GM21619 (cell line): Measurements from ENCODE around the gene CHIT1.
A peak's percentile ranks its signal among the peaks of the same experiment; 100 is the strongest.

Experiments used
- ATAC-seq: cut with Tn5 transposase; IDR thresholded peaks from one replicate; pipeline ENCODE4 v1.9.1; 2021; ENCODE audit not compliant: unreplicated experiment

CHIT1 gene

DNA sequence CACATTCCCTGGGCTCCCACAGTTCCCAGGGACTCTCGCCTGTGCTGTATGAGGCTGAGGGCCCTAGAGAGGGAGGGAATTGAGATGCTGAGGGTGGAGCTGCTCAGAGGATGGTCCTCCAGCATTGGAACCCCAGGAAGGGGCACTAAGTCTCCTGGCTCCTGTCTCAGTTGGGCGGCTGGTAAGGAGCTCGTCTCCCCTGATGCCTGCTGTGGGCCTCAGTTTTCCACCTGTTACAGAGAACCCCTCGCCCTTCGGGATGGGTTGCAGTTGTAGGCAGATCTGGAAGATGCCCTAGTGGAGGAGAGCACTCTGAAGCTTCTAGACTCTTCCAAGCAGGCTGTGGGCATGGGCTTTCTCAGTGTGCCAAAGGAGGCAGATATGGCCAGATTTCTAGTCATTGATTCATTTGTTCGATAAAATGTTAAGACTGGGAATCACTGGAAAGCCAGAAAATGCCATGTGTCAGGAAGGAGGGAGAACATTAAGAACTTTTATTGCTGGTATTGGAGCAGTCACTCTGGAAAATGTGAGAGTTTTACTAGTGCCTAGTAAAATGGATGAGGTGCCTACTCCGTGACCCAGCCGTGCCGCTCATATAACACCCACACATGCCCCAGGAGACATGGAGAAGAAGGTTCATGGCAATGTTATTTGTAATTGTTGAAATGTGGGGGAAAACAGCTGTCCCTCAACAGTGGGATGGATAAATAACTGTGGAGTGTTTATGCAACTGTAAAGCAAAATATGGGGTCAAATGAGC is 53.0 kb downstream of the CHIT1 start:
- no peak for ATAC-seq

DNA sequence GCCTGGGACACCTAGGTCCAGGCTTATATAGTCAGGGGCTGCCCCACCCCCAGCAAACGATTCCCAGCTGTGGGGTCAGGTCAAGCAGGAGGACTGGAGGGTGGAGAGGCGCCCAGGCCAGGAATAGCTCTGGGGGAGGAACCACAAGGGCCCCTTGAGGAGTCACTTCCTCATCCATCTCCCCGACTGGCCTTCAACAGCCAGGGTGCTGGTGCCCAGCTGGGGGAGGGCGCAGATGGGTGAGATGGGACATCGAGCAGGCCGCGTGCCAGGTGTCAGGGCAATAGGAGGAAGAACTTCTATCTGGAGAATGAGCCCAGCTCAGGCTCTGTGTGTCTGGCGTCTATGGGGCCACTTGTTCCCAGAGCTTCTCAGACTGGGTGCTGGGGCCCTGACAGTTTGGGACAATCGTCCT is 53.6 kb downstream of the CHIT1 start:
- ATAC-seq = no peak

- ATAC-seq = no peak
Measured at GRCh38 chr1:203175237-203175826, 54.1 kb downstream of the CHIT1 start, which contains the start of gene MYBPH. Gene MYBPH (minus strand): TSS chr1:203175826. CDS start chr1:203175755, 71 bp downstream.

GRCh38 chr1:203174324-203174985 is 55.0 kb downstream of the CHIT1 start:
- no peak for ATAC-seq

GRCh38 chr1:203173566-203173965 is 55.9 kb downstream of the CHIT1 start:
- ATAC-seq = peak; percentile 91

- ATAC-seq = no peak
Measured at GRCh38 chr1:203173011-203173555, 56.4 kb downstream of the CHIT1 start.

DNA sequence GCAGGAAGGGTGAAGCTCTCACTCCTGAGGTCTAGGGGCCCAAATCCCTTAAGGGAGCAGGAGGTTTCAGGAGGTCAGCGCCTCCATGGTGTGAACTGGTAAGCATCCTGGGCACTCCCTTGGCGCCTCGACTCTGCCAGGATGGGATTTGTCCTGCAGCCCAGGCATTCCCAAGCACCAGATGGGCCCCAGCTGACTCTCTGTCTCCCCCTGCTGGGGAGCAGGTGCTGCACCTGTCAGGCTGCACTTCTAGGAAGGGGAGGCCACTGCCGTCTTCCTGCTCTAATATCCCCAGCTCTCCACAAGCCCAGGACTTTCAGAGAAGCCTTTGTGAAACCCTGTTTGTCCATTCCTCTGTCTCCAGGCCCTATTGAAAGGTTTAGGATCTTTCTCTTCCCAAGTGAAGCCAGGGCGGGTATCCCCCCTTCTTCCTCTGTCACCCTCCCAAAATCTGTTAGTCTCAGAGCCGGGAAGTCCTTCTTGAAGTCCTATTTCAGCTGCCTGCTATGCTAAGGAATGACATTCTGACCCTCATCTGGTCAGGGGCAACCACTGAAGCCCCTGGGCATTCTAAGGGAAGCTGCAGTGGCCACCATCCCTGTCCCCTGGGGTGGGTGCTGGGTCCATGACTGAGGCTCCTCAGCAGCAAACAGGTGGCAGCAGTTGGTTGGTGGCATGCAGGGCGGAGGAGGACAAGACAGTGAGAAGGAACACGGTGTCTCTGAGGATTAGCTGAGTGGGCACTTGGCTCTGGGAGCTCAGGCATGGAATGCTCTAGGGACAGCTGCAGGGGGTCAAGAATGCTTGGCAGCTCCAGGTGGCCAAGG is 57.1 kb downstream of the CHIT1 start:
- no peak for ATAC-seq

DNA sequence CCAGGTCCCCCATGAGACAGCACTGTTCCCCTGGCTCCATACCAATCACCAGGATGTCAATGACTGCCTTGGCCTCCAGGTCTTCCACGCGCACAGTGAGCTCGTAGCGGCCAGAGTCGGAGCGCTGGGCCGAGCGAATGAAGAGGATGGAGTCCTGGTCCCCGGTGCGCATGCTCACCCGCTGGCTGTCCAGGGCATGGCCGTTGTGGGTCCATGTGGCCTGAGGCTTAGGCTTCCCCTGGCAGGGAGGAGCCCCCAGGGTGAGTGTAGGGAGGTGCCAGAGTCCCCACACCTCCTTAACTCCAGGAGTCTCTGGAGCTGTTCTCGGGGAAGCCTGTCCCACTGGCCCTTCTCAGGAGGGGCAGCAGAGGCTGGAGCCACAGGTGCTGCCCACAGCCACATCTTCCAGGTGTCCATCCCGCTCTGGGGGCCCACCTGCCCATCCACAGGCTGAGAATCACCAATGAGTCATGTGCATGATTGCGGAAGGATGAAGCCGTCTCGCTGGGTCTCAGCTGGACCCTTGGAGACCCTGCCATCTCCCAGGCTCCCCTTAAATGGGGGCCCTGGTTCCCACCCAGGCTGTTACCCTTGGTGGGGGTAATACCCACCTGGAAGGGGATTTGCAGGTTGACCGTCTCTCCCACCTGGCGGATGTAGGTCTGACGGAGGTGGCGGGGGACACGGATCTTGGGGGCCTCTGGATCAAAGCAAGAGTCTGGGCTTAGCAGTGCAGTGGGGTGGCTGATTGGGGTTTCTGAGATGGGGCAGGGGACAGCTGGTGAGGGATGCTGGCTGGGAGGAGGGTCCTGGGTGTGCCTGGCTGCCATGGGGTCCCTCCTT is 57.9 kb downstream of the CHIT1 start:
- no peak for ATAC-seq

- ATAC-seq = no peak
Measured at GRCh38 chr1:203170625-203171330, 58.7 kb downstream of the CHIT1 start.

DNA sequence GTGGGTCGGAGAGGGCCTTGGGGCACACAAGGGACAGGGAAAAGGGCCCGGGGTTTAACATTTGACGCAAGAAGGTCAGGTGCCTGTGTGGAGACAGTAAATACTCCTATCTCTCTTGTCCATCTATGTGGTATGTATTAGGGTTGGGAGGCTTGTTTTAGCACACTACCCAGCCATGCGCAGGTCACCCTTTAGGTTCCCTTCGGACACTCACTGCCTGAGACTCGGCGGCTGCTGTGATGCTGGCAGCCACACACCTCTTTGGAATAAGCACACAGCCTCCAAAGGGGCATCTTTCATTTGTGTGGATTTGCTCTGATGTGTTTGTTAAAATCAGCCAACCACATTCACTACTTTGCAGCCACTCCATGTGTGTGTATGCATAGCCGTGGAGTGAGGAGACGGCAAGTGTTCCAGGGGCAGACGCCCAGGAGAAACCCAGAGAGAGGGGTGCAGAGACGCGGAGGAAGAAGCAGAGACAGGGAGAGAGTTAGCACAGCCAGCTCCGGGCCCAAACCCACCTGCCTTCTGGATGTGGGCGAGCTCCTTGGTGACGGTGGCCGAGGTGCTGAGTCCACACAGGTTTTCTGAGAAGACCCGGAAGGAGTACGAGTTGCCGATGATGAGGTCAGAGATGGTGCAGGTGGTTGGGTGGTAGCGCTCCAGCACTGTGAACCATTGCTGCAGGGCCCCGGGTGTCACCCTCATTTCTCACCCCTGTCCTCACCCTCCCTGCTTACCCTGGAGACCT is 59.5 kb downstream of the CHIT1 start:
- ATAC-seq = no peak

- ATAC-seq = no peak
Measured at GRCh38 chr1:203168991-203169390, 60.5 kb downstream of the CHIT1 start.

DNA sequence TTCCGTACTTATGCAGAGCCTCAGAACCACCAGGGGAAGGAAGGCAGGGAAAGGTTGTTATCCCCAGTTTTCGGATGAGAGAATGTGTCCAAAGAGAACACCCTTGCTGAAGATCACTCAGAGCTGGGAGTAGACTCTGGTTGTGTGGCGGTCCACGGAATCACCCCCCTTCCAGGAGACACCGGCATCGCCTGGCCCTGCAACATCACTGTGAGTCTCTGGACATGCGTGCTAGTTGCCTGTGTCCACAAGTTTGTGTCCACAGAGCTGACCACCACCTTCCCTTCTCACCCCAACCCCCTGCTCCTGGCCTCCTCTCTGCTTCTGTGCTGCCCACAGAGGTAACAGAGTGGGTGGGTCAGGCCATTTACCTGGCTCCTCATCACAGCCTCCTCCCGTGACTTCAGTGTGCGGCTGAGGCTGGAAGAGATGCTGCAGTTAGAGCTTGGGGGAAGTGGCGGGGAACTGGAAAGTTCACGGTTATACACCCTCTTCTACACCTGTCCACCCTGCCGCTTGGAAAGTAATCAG is 61.2 kb downstream of the CHIT1 start:
- ATAC-seq = no peak

- no peak for ATAC-seq
Measured at GRCh38 chr1:203167913-203168200, 61.6 kb downstream of the CHIT1 start.

DNA sequence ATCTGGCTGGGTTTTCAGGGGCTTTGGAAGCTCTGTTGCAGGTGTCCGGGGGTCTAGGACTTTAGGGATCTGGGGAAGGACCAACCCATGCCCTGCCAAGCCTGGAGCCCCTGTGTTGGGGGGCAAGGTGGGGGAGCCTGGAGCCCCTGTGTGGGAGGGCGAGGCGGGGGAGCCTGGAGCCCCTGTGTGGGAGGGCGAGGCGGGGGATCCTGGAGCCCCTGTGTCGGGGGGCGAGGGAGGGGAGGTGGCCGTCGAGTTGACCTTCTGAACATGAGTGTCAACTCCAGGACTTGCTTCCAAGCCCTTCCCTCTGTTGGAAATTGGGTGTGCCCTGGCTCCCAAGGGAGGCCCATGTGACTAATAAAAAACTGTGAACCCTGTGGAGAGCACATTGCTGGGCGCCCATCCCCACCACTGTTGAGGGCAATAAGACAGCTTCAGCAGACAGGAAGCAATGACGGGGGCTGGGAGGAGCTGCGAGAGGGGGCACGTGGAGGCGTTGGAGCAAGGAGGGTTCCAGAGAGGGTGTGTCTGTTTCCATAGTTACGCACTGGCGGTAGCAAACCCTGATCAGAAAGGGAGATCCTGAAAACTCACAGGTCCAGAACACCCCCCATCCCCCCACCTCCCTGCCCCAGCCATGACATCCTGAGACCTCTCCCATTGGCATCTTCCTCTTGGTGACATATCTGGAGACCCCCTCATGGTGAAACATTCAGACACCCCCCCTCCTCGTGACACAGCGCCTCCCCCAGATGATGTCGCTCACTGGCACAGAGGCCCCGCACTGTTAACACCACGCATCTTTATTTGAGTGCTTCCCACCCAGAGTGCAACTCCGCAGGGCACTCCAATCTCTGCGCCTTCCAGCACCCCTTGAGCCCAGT is 62.2 kb downstream of the CHIT1 start:
- no peak for ATAC-seq

- ATAC-seq = no peak
Measured at GRCh38 chr1:203166192-203166940, 63.1 kb downstream of the CHIT1 start.
